HG03103 (cell line): ENCODE results near the gene HRH1.
"Not testable (repeated sequence)": the region's sequence is repeated elsewhere in the genome, so short reads cannot be mapped to it uniquely, and the experiment has no call there.

Experiments
- ATAC-seq: cut with Tn5 transposase; IDR thresholded peaks from one replicate; pipeline ENCODE4 v1.9.1; 2021; ENCODE audit warnings: low read depth; ENCODE audit not compliant: unreplicated experiment

Gene HRH1

GRCh38 chr3:11168881-11169805 is 14.8 kb downstream of the HRH1 start:
- no peak for ATAC-seq

- ATAC-seq, result no peak
Observed at GRCh38 chr3:11170052-11170770, 15.9 kb downstream of the HRH1 start.

- no peak for ATAC-seq
Observed at GRCh38 chr3:11172096-11172690, 17.9 kb downstream of the HRH1 start.

GRCh38 chr3:11173828-11174465 is 19.7 kb downstream of the HRH1 start:
- no peak for ATAC-seq

- no peak for ATAC-seq
Observed at GRCh38 chr3:11178421-11178820, 24.1 kb downstream of the HRH1 start.

GRCh38 chr3:11184328-11184969 is 30.2 kb downstream of the HRH1 start:
- ATAC-seq, result not testable (repeated sequence)

GRCh38 chr3:11185144-11185543 is 30.9 kb downstream of the HRH1 start:
- no peak for ATAC-seq

GRCh38 chr3:11185564-11186317 is 31.4 kb downstream of the HRH1 start:
- ATAC-seq, result no peak

- ATAC-seq, result no peak
Observed at GRCh38 chr3:11186318-11186692, 32.0 kb downstream of the HRH1 start.

- no peak for ATAC-seq
Observed at GRCh38 chr3:11186771-11187191, 32.5 kb downstream of the HRH1 start.

GRCh38 chr3:11187681-11188080 is 33.4 kb downstream of the HRH1 start:
- no peak for ATAC-seq

- ATAC-seq, result no peak
Observed at GRCh38 chr3:11188231-11188630, 33.9 kb downstream of the HRH1 start.

GRCh38 chr3:11195201-11195600 is 40.9 kb downstream of the HRH1 start:
- ATAC-seq, result no peak

GRCh38 chr3:11195721-11196332 is 41.5 kb downstream of the HRH1 start:
- no peak for ATAC-seq

GRCh38 chr3:11197484-11197883 is 43.2 kb downstream of the HRH1 start:
- no peak for ATAC-seq

GRCh38 chr3:11198070-11198469 is 43.8 kb downstream of the HRH1 start:
- no peak for ATAC-seq

GRCh38 chr3:11198495-11198894 is 44.2 kb downstream of the HRH1 start:
- no peak for ATAC-seq

- ATAC-seq, result no peak
Observed at GRCh38 chr3:11199902-11200845, 45.9 kb downstream of the HRH1 start.
